Panc1 (cell line): ENCODE measurements around the gene KRTAP16-1.

ENCODE experiments used
- CTCF ChIP-seq: fragments of 450-650 bp; IDR thresholded peaks from 2 replicates; pipeline ENCODE4 v1.5.1; 2017; ENCODE audit warnings: mild to moderate bottlenecking
- POLR2AphosphoS5 ChIP-seq: IDR thresholded peaks from 2 replicates; pipeline ENCODE4 v1.6.1; 2012; ENCODE audit warnings: mild to moderate bottlenecking, low read depth, low read length, moderate library complexity
- SIN3A ChIP-seq: IDR thresholded peaks from 2 replicates; pipeline ENCODE4 v1.6.1; 2012; ENCODE audit warnings: low read depth, mild to moderate bottlenecking, low read length, moderate library complexity, borderline replicate concordance; ENCODE audit not compliant: insufficient read depth
- TCF7L2 ChIP-seq: IDR thresholded peaks from 2 replicates; pipeline ENCODE4 v1.6.1; 2011; ENCODE audit warnings: mild to moderate bottlenecking, low read depth, low read length, inconsistent platforms

DNA sequence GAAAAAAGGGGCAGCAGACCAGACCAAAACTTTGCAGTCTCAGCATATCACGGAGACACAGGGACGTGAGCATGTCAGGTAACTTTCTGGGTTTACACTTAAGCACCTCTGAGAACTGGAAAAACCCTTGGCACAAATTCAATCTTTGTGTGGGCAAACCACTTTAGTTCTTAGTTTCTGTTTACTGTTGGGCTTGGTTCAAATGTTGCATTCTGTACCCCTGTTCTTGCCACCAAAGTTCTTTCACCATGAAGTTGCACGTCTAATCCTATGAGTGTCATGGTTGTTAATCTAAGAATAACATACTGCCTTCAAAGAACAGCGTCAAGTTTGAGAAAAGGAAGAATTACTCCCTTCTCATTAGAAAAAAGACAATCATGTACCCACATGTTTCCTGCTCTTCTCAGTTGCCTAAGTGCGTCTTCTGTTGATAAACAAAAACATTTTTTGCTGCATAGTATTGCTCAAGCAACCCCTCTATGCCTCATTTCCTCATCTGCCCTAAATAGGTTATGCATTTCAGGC, 29.9 kb upstream of the KRTAP16-1 start:
- TF ChIP-seq SIN3A = no peak
- TF ChIP-seq CTCF = no peak
- no peak for TF ChIP-seq POLR2AphosphoS5
- no peak for TF ChIP-seq TCF7L2
